BE2C (cell line): ENCODE results near the gene PRAMEF12.
"Not testable (repeated sequence)": the region's sequence is repeated elsewhere in the genome, so short reads cannot be mapped to it uniquely, and the experiment has no call there.

Source experiments
- DNase-seq: peaks from one replicate; pipeline ENCODE4 v3.0.0-alpha.2; 2020
- H3K27me3 ChIP-seq: fragments of 250-450 bp; sonication (Bioruptor Pico); 2 replicates; pipeline ENCODE4 v1.5.1; 2020; ENCODE audit warnings: mild to moderate bottlenecking
- H3K36me3 ChIP-seq: fragments of 250-450 bp; sonication (Bioruptor Pico); 2 replicates; pipeline ENCODE4 v1.5.1; 2020; ENCODE audit warnings: mild to moderate bottlenecking
- H3K4me1 ChIP-seq: fragments of 250-450 bp; sonication (Bioruptor Pico); 2 replicates; pipeline ENCODE4 v1.5.1; 2020
- H3K4me3 ChIP-seq: 2 replicates; pipeline ENCODE4 v1.5.1; 2011; ENCODE audit warnings: low read depth, low read length
- H3K9me3 ChIP-seq: fragments of 250-450 bp; sonication (Bioruptor Pico); 2 replicates; pipeline ENCODE4 v1.5.1; 2020
- TF ChIP-seq, protein P1 (sequence below): IDR thresholded peaks from 2 replicates; pipeline ENCODE4 v1.5.1; 2012; ENCODE audit warnings: mild to moderate bottlenecking, low read depth, low read length

PRAMEF12 gene

GRCh38 chr1:12774801-12775345, 1.3 kb downstream of the PRAMEF12 start:
- Histone ChIP-seq H3K4me3 (no peak overlapping the region), H3K27me3 (no peaks in the 10 kb centered on the region), H3K36me3 (no peaks in the 10 kb centered on the region), H3K9me3 (no peaks in the 10 kb centered on the region), H3K4me1 (no peaks in the 10 kb centered on the region)
- DNase-seq: no peak
- TF ChIP-seq, protein P1, sequence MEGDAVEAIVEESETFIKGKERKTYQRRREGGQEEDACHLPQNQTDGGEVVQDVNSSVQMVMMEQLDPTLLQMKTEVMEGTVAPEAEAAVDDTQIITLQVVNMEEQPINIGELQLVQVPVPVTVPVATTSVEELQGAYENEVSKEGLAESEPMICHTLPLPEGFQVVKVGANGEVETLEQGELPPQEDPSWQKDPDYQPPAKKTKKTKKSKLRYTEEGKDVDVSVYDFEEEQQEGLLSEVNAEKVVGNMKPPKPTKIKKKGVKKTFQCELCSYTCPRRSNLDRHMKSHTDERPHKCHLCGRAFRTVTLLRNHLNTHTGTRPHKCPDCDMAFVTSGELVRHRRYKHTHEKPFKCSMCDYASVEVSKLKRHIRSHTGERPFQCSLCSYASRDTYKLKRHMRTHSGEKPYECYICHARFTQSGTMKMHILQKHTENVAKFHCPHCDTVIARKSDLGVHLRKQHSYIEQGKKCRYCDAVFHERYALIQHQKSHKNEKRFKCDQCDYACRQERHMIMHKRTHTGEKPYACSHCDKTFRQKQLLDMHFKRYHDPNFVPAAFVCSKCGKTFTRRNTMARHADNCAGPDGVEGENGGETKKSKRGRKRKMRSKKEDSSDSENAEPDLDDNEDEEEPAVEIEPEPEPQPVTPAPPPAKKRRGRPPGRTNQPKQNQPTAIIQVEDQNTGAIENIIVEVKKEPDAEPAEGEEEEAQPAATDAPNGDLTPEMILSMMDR: no peak

GRCh38 chr1:12775443-12775842, 1.9 kb downstream of the PRAMEF12 start:
- TF ChIP-seq, protein P1: no peak
- DNase-seq: no peak
- no peaks in the 10 kb centered on the region for H3K27me3 ChIP-seq

GRCh38 chr1:12776801-12777557, 3.4 kb downstream of the PRAMEF12 start:
- no peak overlapping the region for H3K4me3 ChIP-seq
- H3K4me1 ChIP-seq: no peaks in the 10 kb centered on the region
- H3K36me3 ChIP-seq: no peaks in the 10 kb centered on the region
- TF ChIP-seq, protein P1: no peak
- no peaks in the 10 kb centered on the region for H3K27me3 ChIP-seq
- DNase-seq: no peak
- no peaks in the 10 kb centered on the region for H3K9me3 ChIP-seq

More at GRCh38 chr1:12775443-12775842, 1.9 kb downstream of the PRAMEF12 start:
- Histone ChIP-seq H3K4me1 (no peaks in the 10 kb centered on the region), H3K4me3 (no peak overlapping the region), H3K9me3 (no peaks in the 10 kb centered on the region), H3K36me3 (no peaks in the 10 kb centered on the region)

GRCh38 chr1:12778061-12778460, 4.5 kb downstream of the PRAMEF12 start:
- no peaks in the 10 kb centered on the region for H3K27me3 ChIP-seq
- H3K9me3 ChIP-seq: no peaks in the 10 kb centered on the region
- DNase-seq: no peak
- TF ChIP-seq, protein P1: no peak
- no peaks in the 10 kb centered on the region for H3K36me3 ChIP-seq
- H3K4me1 ChIP-seq: no peaks in the 10 kb centered on the region
- no peak overlapping the region for H3K4me3 ChIP-seq

DNA sequence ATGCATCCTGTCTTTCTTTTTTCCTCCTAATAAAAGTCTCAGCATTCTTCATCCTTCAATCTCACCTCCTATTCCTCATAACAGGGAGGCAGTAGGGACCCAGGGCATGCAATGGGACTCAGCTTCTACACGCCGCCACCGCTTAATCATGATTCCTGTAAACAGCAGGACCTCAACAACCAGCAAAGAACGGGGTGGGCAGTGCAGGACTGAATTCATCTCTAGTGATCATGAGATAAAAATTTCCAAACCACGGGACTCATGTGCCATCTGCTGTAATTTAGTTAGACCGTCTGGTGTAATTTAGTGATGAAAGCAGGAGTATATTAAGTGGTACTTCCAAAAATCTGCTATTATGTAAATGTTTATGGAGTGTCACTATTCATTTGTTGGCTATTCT, 5.4 kb downstream of the PRAMEF12 start:
- H3K4me3 ChIP-seq: no peak overlapping the region
- no peaks in the 10 kb centered on the region for H3K36me3 ChIP-seq
- H3K9me3 ChIP-seq: no peaks in the 10 kb centered on the region
- TF ChIP-seq, protein P1: no peak
- no peaks in the 10 kb centered on the region for H3K27me3 ChIP-seq
- H3K4me1 ChIP-seq: no peaks in the 10 kb centered on the region
- DNase-seq: peak; percentile 9

- H3K27me3 ChIP-seq, H3K9me3 ChIP-seq, H3K4me1 ChIP-seq, H3K36me3 ChIP-seq, H3K4me3 ChIP-seq, DNase-seq: not testable (repeated sequence)
Observed at GRCh38 chr1:12781488-12781887, 8.0 kb downstream of the PRAMEF12 start.
